ENCODE measurements around the gene ATP8B1. TPM values are rescaled to one million over a fixed set of nuclear protein-coding genes. Genes with fewer than 3 reads are reported as not detected.

ATP8B1 gene
- total and polyA plus RNA-seq, 2 of the 8 experiments (the other 6 are each of a cell fraction or from before 2014, with no cell fraction given), result 1.1 to 4.6 TPM

- TF ChIP-seq MAFK (IDR thresholded peaks at IDR 0.05; ENCODE audit: low read depth, low read length), result no peak
- no peak for TF ChIP-seq TBP (IDR thresholded peaks at IDR 0.05; ENCODE audit: low read depth, low read length)
These were observed 34.4 kb downstream of the ATP8B1 start (continued) for GRCh38 chr18:57768537-57769326.

Measured in H1 (cell line).